Measurements from ENCODE around the gene DEPDC4.
"Not testable (repeated sequence)": the region's sequence is repeated elsewhere in the genome, so short reads cannot be mapped to it uniquely, and the experiment has no call there.

DEPDC4 gene

DNA sequence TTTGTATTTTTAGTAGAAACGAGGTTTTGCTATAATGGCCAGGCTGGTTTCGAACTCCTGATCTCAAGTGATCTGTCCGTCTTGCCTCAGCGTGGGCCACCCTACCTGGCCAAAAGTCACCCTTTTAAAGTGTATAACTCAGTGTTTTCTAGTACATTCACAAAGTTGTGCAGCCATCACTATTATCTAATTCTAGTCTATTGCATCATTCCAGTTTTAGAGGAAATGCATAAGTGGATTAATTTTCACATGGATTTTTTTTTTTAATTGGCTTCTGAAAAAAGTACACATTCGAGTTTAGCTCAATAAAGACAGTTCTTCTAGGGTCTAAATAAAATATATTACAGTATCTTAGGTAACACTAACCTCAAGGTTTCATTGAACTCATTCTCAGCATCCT lies 3.7 kb downstream of the DEPDC4 start:
- FAIRE-seq, result no peak

DNA sequence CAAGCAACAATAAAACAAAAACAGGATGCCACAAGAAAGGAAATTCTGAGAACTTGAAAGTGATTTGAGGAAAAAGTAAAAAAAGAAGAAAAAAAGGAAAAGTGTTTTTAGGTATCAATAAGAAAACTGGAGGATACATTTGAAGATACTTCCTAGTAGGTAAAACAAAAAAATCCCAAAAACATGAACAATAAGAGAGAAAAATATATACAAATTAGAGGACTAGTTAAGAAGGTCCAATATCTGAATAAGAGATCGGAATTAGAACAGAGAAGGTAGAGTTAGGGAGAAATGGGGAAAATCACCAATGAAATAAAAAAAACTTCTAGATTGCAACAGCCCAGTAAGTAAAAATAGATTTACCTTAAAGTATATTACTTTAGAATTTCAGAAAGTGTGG lies 8.8 kb downstream of the DEPDC4 start:
- no peak for FAIRE-seq

DNA sequence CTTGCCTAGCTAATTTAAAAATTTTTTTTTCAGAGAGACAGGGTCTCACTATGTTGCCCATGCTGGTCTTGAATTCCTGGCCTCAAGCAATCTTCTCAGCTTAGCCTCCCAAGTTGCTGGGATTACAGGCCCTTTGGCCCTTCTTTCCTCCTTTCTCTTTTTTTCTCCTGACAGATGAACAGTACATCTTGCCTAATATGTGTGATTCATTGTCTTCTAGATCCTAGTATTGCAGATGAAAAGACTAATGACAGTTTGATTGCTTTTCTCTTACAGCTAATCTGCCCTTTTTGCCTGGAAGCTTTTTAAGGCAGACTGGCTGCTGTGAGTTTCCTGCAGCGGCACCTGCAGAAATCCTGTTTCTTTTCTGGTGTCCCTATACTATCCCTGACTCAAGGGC lies 12.0 kb downstream of the DEPDC4 start:
- no peak for FAIRE-seq

DNA sequence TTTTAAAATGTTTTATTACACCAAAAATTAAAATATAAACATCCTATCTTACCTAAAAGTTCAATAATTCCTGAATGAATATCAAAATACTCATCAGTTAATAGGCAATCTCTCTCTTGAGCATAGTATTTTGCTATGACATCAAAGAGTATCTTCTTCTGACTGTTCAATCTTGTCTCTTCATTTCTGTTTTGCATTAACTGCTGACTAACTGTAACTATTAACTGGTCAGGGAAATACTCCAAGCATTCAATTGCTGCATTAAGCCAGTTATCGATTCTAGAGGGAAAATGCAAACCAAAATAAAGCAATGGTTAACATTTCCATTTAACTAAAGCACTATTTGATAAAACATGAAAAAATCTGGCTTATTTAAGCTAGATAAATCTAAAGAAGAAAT lies 13.4 kb downstream of the DEPDC4 start:
- FAIRE-seq, result no peak

DNA sequence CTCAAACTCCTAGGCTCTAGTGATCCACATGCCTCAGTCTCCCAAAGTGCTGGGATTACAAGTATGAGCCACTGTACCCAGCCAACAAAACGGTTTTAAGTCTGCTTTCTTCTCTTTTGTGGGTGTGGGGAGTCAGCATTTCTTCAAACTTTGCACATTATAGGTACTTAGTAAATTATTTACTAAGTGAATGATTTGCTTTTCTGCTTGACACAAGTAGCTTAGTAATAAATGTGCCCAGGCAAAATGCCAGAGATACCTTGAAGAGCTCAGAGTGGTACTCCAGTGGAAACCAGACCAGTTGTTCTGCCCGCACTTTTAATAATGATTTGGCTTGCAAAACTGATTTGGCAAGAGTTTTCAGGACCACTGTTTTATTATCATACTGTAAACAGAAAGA lies 15.0 kb downstream of the DEPDC4 start:
- no peak for FAIRE-seq

DNA sequence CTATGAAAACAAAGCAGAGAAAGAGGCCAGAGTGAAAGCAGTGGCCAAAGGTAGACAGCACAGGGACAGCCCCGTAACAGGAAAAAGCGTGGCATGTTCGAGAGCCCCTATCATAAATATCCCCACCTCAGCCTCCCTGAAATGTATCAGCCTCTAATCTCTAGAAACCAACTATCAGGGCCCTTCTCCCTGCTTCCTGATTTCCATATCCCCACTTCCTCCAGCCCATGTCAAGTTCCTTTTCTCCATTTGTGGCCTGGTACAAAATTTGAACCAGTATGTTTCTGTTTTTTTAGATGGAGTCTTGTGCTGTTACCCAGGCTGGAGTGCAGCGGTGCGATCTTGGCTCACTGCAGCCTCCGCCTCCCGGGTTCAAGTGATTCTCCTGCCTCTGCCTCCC lies 16.9 kb downstream of the DEPDC4 start:
- no peak for FAIRE-seq

DNA sequence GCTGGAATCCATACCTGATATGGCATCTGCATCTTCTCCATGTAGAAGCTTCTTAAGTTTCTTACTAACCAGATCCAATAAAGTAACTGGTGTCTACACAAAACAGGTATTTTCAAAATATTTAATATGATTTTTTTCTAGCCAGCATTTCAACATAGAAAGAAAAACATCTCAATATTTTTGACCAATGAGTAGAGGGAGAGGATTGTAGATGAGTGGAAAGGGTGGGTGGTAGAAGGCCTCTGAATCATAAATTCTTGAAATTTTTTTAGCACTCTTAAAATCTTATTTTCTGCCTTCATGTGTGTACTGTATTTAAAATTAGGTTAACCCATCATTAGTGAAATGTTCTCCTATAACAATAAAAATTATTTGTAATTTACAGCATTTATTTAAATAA lies 18.0 kb downstream of the DEPDC4 start:
- FAIRE-seq, result no peak

DNA sequence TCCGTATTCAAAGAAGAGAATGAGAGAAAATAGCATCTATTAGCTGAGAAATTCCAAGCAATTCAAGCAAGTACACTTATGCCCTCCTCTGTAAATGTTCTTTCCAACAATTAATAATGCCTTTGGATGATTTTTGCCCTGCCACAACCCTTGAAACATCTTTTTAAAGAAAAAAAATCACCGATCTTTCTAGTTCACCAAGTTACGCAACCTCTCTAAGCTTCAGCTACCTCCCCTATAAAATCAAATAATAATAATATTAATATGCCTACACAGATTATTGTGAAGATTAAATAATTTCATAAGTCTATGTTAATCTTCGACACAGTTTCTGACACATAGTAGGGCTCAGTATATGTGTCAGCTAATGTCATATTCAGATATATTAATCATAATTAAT lies 19.1 kb downstream of the DEPDC4 start:
- no peak for FAIRE-seq

DNA sequence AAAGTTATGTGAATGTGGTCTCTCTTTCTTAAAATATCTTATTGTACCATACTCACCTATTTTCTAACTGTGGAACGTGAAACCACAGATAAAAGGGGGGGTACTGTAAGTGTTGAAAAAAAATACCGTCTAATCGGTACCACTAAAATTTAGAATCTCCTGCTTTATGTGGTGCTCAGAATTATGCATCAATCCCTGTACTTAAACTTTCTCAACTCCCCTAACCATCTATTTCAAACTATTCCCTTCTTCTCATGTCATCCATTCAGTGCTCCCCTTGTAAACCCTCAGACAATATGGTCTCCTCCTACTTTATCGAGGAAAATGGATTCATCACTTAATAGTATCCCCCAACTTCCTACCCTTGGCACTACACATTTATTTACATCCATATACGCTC lies 23.7 kb downstream of the DEPDC4 start:
- no peak for FAIRE-seq

DNA sequence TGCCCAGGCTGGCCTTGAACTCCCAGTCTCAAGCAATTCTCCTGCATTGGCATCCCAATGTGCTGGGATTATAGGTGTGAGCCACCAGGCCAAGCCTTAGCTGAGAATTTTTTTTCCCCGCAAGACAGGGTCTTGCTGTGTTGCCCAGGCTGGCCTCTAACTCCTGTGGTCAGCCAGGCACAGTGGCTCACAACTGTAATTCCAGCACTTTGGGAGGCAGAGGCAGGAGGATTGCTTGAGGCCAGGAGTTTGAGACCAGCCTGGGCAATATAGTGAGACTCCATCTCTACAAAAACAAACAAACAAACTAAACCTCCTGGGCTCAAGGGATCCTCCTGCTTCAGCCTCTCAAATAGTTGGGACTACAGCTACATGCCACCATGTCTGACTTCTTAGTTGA lies 27.3 kb downstream of the DEPDC4 start:
- FAIRE-seq, result no peak

DNA sequence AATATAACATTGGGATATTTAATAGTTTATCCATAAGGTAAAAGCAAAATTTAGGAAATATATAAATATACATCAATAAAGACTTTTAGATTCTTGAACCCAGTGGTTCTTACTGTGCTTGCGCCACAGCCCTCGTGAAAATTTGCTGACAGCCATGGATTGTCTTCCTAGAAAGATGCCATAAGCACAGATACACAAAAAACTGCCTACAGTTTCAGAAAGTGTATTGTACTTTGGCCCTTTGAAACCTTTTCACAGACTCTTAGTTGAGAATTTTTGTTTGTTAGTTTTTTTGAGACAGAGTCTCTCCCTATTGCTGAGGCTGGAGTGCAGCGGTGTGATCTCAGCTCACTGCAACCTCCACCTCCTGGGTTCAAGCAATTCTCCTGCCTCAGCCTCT lies 28.1 kb downstream of the DEPDC4 start:
- no peak for FAIRE-seq

DNA sequence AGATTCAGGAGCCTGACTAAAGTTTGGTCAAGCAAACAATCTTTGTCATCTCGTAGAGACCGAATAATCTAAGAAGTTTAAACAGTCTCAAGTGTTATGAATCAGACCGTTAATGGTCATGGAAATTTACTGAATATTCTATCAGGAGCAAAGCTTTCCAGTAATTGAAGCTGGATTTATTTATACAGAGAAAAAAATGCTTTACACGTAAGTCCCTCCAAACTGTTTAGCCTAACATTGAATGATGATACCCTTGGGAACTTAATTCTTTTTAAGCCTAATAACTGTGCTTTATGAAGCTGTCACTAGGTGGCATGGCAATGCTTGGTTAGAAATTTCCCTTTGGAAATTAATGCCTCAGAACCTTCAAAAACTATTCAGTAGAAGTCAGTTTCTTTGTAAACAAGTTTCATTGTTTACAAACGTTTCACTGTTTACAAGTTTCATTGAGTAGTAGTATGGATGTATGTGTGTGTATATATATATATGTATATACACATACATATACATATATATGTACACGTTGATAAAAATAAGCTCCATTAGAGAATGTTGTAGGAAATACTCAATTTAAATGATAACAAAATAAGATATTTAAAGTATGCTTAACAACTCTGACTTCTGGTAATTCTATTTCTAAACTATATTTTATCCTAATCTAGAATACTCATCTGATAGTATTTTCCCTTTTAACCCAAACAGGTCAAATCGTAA lies 32.1 kb downstream of the DEPDC4 start:
- peak; percentile 79 for FAIRE-seq

DNA sequence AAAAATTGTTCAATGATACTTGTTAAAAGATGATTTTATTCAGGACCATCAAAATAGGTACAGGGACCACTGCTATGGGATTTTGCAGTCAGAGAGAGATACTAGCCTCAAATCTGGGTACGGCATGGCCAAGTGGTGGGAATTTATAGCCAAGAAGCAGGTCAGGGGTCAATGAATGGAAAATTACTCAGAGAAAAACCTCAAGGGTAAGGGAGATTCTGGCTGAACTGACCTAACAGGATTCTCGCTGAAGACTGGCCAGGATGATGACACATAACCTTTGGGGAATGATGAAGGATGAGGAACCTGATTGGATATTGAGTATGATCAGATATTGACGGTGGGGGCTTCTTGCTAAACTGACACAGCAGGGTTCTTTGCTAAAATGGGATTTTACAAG lies 32.7 kb downstream of the DEPDC4 start:
- no peak for FAIRE-seq

DNA sequence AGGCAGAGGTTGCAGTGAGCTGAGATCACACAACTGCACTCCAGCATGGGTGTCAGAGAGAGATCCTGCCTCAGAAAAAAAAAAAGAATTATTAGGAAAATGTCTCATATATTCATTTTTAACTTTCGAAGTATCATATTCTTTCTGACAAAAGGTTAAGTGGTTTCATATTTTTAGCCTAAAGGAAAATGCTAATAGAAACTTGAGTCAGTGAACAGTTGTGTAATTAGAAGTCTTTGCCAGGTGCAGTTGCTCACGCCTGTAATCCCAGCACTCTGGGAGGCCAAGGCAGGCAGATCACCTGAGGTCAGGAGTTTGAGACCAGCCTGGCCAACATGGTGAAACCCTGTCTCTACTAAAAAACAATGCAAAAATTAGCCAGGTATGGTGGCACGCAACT lies 35.0 kb downstream of the DEPDC4 start:
- FAIRE-seq, result not testable (repeated sequence)

DNA sequence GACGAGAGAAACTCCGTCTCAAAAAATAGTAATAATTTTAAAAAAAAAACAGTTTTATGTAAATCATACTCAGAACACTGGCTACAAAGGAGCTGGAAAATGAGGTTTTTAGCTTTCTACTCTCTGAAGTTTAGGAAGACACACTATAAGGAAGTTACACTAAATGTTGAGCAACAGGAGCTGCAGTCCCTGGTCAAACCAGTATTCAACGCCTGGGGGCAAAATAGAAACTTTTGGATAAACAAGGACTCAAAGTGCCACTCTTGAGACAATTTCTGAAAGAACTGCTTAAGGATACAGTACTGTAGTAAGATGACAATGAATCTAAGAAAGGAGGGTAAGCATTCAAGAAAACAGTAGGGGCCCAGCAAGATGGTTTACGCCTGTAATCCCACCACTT lies 37.0 kb downstream of the DEPDC4 start:
- no peak for FAIRE-seq

DNA sequence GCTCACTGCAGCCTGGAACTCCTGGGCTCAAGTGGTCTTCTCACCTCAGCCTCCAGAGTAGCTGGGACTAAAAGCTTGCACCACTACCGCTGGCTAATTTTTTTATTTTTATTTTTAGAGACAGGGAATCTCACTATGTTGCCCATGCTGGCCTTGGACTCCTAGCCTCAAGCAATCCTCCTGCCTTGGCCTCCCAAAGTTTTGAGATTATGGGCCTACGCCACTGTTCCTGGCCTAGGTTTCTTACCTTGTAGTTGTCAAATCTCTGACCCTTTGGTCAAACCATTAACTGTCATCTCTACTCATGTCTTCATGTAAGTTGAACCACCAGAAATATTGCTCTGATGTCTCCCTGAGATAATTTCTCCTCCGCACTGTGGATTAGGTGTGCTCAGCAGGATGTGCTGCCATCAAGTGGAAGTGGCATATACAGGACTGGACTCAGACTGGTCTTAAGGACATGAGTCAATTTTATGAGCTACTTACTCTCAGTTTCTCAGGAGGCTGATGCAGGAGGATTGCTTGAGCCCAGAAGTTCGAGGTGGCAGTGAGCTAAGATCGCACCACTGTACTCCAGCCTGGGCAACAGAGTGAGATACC lies 37.7 kb downstream of the DEPDC4 start:
- FAIRE-seq, result no peak

DNA sequence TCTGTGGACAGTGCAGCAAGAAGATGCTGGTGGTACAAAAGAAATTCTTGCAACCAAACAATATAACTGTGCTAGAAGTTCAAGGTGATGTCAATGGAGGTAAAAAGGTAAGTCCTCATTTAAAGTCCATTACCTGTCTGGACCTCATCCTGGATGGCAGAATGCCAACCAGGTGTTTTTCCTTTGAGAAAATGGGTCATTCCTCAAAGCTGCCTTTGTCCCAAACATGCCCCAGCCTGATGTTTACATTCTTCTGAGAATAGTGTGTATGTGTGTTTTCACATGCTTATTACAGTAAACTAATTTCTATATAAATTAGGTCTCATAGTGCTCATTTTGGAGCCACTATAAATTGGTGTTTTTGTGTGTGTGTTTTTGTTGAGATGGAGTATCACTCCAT lies 41.4 kb downstream of the DEPDC4 start:
- no peak for FAIRE-seq

DNA sequence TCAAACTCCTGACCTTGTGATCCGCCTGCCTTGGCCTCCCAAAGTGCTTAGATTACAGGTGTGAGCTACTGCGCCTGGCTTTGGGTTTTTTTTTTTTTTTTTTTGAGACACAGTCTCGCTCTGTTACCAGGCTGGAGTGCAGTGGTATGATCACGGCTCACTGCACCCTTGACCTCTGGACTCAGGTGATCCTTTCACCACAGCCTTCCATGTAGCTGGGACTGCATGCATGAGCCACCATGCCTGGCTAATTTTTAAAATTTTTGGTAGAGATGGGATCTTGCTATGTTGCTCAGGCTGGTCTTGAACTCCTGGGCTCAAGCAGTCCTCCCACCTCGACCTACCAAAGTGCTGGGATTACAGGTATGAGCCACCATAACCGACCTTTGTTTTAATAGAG lies 44.7 kb downstream of the DEPDC4 start:
- FAIRE-seq, result not testable (repeated sequence)

DNA sequence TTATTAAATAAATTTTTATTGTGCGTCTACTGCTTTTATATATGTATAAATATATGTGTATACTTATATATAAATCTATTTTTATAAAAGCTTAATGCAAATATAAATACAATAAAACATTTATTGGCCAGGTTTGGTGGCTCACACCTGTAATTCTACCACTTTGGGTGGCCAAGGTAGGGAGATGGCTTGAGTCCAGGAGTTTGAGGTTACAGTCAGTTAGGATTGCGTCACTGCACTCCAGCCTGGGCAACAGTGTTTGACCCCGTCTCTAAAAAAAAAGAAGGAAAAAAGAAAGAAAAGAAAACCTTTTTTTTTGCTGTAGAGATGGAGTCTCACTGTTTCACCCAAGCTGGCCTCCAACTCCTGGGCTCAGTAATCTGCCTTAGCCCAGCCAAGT lies 45.4 kb downstream of the DEPDC4 start:
- no peak for FAIRE-seq

DNA sequence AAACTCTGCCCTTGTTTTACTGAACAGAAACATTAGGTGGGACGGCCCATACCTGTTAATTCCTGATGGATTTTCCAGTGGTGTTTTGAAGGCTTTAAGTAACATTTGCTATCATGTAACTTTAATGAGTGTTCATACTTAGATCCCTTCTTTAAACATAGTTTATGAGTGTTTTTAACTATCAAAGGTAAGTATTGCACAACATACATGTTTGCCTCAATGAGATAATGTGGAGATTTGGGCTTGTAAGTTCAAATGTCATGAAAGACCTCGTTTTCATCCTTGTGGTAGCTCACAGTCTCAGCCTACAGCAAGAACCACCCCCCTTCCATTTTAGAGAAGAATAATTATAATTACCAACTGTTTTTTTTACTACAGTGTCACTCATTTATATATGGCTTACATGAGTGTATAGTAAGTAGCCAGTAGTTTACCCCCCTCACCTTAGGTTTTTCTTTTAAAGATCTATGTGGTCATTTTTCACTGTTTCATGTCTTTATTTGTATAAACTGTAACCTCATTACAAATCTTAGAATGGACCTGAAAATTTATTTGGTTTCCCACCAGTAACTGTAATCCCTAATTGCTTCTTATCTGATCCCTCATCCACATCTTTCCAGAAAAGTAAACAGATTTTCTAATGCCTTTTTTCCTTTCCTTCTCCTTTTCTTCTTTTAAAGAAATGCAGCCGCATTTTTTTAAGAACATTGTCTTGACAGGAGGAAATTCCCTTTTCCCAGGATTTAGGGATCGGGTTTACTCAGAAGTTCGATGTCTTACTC lies 47.4 kb downstream of the DEPDC4 start:
- FAIRE-seq, result no peak

DNA sequence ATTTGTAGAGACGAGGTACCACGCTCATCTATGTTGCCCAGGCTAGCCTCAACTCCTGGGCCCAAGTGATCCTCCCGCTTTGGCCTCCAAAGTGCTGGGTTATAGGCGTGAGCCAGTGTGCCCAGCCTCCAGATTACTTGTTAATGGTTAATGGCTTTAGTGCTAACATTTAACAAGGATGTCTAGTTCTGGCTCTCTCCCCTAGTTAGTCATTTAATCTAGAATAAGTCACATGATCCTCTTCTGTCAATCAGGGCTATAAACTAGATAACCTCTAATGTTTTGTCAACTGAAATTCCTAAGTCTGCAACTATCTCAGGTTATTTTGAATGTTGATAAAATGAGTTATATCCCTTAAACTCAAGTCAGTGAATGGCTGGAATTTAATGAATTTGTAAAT lies 50.5 kb downstream of the DEPDC4 start:
- no peak for FAIRE-seq

DNA sequence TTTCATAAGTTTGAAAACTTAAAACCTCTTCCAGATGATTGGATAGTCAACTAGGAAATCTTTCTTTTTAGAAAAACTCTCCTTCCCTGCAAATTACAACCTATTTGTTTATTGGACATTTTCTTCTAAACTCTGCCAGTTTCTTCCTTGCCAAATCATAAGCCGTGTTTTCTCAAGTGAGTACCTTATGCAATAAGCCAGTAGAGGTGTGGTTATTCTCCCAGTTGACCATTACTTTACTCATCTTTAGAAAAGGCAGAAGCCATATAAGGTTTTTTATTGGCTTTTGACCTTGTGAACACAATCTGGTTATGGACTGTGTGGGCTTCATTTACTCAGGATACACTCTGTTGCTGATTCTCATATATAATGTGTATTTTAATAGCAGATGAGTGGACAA lies 51.7 kb downstream of the DEPDC4 start:
- FAIRE-seq, result no peak

DNA sequence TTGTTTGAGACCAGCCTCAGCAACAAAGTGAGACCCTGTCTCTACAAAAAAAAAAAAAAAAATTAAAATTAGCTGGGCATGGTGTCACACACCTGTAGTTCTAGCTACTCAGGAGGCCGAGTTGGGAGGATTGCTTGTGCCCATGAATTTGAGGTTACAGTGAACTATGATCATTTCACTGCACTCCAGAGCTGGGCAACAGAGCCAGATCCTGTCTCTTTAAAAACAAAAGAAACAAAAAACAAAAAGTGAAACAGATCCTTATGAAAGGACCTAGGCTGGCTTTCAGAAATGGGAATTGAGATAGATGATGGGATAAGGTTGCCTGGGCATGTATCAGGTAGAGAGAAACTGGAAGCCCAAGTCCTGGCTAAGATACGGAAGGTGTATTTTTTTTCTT lies 52.4 kb downstream of the DEPDC4 start:
- no peak for FAIRE-seq

All from endometrium (tissue), 2 donors.